ENCODE data around the gene CCDC184.

The CCDC184 gene

DNA sequence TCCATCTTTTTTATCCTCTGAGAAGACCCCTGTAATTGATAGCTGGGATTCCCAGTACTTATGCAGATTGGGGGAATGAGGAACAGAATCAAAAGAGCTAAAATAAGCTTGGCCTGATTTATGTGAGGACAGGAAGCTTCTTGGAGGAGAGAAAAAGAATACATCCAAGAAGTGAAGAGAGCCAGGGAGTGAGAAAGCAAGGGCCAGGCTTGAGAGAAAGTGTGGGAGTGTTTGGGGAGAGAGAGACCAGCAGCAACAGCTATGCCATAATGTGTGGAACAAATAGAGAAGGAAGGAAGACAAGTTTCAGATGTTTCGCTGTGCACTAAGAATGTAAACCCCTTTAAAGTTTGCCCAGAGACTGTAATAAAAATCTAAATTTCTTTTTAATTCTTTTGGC, 4.0 kb upstream of the CCDC184 start:
- Histone ChIP-seq H3K4me2 (ENCODE audit: low read length) (no peak overlapping the region), H4K20me1 (ENCODE audit: insufficient read depth, low read length) (no peaks in the 10 kb centered on the region), H3K9ac (ENCODE audit: low read length) (no peak overlapping the region), H3K27ac (ENCODE audit: low read depth, low read length, poor library complexity, severe bottlenecking) (no peak overlapping the region), H3K9me3 (ENCODE audit: low read length) (no peaks in the 10 kb centered on the region), H3K4me1 (ENCODE audit: insufficient read depth, low read length, severe bottlenecking) (peaks cover 7% of the 10 kb centered on the region), H3K36me3 (ENCODE audit: insufficient read depth, low read length) (no peaks in the 10 kb centered on the region), H3K27me3 (ENCODE audit: insufficient read depth, low read length) (peaks cover 3% of the 10 kb centered on the region; the same call in 1 of the 2 replicates), H3K4me3 (ENCODE audit: low read depth, low read length, poor library complexity, severe bottlenecking) (no peak overlapping the region), H3K9me2 (ENCODE audit: low read depth, low read length) (no peaks in the 10 kb centered on the region), H3F3A (ENCODE audit: insufficient read depth, low read length) (no peaks in the 10 kb centered on the region), H3K79me2 (ENCODE audit: insufficient read depth, low read length) (no peaks in the 10 kb centered on the region), H2AFZ (ENCODE audit: low read length) (no peak overlapping the region)
- TF ChIP-seq CTCF (IDR thresholded peaks at IDR 0.05; ENCODE audit: low read length), result no peak
- TF ChIP-seq EZH2 (IDR thresholded peaks at IDR 0.05; ENCODE audit: borderline replicate concordance, low read length), result no peak

- Histone ChIP-seq H3K9me2 (ENCODE audit: low read depth, low read length) (no peaks in the 10 kb centered on the region), H3F3A (ENCODE audit: insufficient read depth, low read length) (no peaks in the 10 kb centered on the region), H3K9ac (ENCODE audit: low read length) (no peak overlapping the region), H3K4me3 (ENCODE audit: low read depth, low read length, poor library complexity, severe bottlenecking) (no peak overlapping the region), H3K27me3 (ENCODE audit: insufficient read depth, low read length) (peaks cover 3% of the 10 kb centered on the region; the same call in 1 of the 2 replicates), H3K4me2 (ENCODE audit: low read length) (no peak overlapping the region), H2AFZ (ENCODE audit: low read length) (no peak overlapping the region), H3K9me3 (ENCODE audit: low read length) (no peaks in the 10 kb centered on the region), H3K36me3 (ENCODE audit: insufficient read depth, low read length) (no peaks in the 10 kb centered on the region), H3K79me2 (ENCODE audit: insufficient read depth, low read length) (no peaks in the 10 kb centered on the region), H3K4me1 (ENCODE audit: insufficient read depth, low read length, severe bottlenecking) (peaks cover 7% of the 10 kb centered on the region), H4K20me1 (ENCODE audit: insufficient read depth, low read length) (no peaks in the 10 kb centered on the region), H3K27ac (ENCODE audit: low read depth, low read length, poor library complexity, severe bottlenecking) (no peak overlapping the region)
- no peak for TF ChIP-seq CTCF (IDR thresholded peaks at IDR 0.05; ENCODE audit: low read length)
- no peak for TF ChIP-seq EZH2 (IDR thresholded peaks at IDR 0.05; ENCODE audit: borderline replicate concordance, low read length)
Measured at GRCh38 chr12:48180424-48180823, 3.0 kb upstream of the CCDC184 start.

DNA sequence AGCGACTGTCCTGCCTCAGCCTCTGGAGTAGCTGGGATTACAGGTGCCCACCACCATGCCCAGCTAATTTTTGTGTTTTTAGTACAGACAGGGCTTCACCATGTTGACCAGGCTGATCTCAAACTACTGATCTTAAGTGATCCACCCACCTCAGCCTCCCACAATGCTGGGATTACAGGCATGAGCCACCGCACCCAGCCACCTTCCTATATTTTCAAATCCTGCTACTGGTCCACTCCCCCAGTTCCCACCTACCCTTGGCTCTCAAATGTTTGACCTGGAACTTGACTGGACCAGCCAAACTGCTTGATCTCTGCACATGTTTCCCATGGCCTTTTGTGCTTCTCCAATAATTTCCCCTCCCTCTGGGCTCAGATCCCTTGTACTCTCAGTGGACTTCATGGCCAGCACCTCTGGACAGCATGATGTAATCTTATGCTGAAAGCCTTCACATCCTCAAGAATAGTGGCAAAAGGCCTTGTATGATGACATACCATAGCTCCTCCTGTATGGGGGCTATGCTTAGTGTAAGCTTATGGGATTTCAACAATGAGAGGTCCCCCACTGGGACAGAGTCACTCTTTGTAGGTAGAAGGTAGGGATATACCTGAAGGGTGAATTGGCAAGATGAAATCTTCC, 2.5 kb upstream of the CCDC184 start:
- Histone ChIP-seq H3K27ac (ENCODE audit: low read depth, low read length, poor library complexity, severe bottlenecking) (no peak overlapping the region), H3F3A (ENCODE audit: insufficient read depth, low read length) (no peaks in the 10 kb centered on the region), H3K4me1 (ENCODE audit: insufficient read depth, low read length, severe bottlenecking) (peaks cover 7% of the 10 kb centered on the region), H3K27me3 (ENCODE audit: insufficient read depth, low read length) (peaks cover 3% of the 10 kb centered on the region; the same call in 1 of the 2 replicates), H3K79me2 (ENCODE audit: insufficient read depth, low read length) (no peaks in the 10 kb centered on the region), H3K9me2 (ENCODE audit: low read depth, low read length) (no peaks in the 10 kb centered on the region), H3K4me3 (ENCODE audit: low read depth, low read length, poor library complexity, severe bottlenecking) (no peak overlapping the region), H4K20me1 (ENCODE audit: insufficient read depth, low read length) (no peaks in the 10 kb centered on the region), H2AFZ (ENCODE audit: low read length) (no peak overlapping the region), H3K36me3 (ENCODE audit: insufficient read depth, low read length) (no peaks in the 10 kb centered on the region), H3K4me2 (ENCODE audit: low read length) (no peak overlapping the region), H3K9ac (ENCODE audit: low read length) (no peak overlapping the region), H3K9me3 (ENCODE audit: low read length) (no peaks in the 10 kb centered on the region)
- TF ChIP-seq CTCF (IDR thresholded peaks at IDR 0.05; ENCODE audit: low read length) (no peak), EZH2 (IDR thresholded peaks at IDR 0.05; ENCODE audit: borderline replicate concordance, low read length) (no peak)
